Measurements from ENCODE around the gene EFEMP2.

EFEMP2 gene

GRCh38 chr11:65826984-65827735, 45.4 kb downstream of the EFEMP2 start:
- DNase-seq (ENCODE audit: low spot score), result no peak

DNA sequence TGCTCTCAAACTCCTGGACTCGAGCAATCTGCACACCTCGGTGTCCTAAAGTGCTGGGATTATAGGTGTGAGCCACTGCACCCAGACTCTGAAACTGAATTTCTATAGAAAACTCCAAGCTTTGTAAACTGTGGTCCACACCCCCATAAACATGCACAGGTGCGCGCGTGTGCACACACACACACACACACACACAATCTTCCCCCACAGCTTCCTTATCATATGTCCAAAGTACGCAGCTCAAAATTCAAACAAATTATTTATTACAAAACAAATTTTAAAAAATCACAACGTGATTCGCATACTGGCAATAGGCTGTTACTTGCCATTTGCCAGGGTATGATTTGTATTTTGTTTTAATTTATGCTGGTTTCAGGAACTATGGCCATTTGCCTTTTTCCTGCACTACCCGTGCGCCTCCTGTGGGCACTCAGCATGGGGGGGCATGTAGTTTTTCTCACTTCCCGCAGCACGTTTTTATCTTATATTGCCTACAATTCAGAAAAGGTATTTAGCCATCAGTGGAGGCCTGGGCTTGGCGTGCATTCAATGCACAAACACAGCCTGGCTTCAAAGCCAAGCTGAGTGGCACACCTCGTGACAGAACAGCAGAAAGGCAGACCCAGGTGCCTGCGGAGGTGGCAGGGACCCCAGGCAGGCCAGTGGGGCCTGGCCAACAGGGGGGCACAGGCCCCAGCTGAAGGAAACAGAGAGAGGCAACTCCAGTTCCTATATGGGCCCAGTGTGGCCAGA, 49.6 kb downstream of the EFEMP2 start:
- no peak for DNase-seq (ENCODE audit: low spot score)

- no peak for DNase-seq (ENCODE audit: low spot score)
Measured at GRCh38 chr11:65821107-65821506, 51.5 kb downstream of the EFEMP2 start.

GRCh38 chr11:65817835-65818680, 54.5 kb downstream of the EFEMP2 start:
- peak; percentile 93 for DNase-seq (ENCODE audit: low spot score)

GRCh38 chr11:65817312-65817834, 55.2 kb downstream of the EFEMP2 start:
- no peak for DNase-seq (ENCODE audit: low spot score)

- DNase-seq (ENCODE audit: low spot score), result no peak
Measured at GRCh38 chr11:65816696-65817095, 55.9 kb downstream of the EFEMP2 start.
